Ishikawa (cell line): ENCODE measurements around the gene ABCA2.

Experiments
- CEBPB ChIP-seq: IDR thresholded peaks from 2 replicates; pipeline ENCODE4 v1.6.1; 2012
- CREB1 ChIP-seq: IDR thresholded peaks from 2 replicates; pipeline ENCODE4 v1.6.1; 2012; ENCODE audit warnings: low read depth
- EGR1 ChIP-seq: IDR thresholded peaks from 2 replicates; pipeline ENCODE4 v1.6.1; 2012
- EP300 ChIP-seq: IDR thresholded peaks from 2 replicates; pipeline ENCODE4 v1.6.1; 2012; ENCODE audit warnings: borderline replicate concordance
- FOXM1 ChIP-seq: IDR thresholded peaks from 2 replicates; pipeline ENCODE4 v1.6.1; 2012; ENCODE audit warnings: low read depth, borderline replicate concordance
- MAX ChIP-seq: IDR thresholded peaks from 2 replicates; pipeline ENCODE4 v1.6.1; 2012
- NFIC ChIP-seq: IDR thresholded peaks from 2 replicates; pipeline ENCODE4 v1.6.1; 2012
- RAD21 ChIP-seq: IDR thresholded peaks from 2 replicates; pipeline ENCODE4 v1.6.1; 2012; ENCODE audit warnings: low read depth
- REST ChIP-seq: IDR thresholded peaks from 2 replicates; pipeline ENCODE4 v1.6.1; 2012; ENCODE audit warnings: low read depth, mild to moderate bottlenecking
- TAF1 ChIP-seq: IDR thresholded peaks from 2 replicates; pipeline ENCODE4 v1.6.1; 2012; ENCODE audit warnings: low read depth, mild to moderate bottlenecking
- TCF12 ChIP-seq: IDR thresholded peaks from 2 replicates; pipeline ENCODE4 v1.6.1; 2012; ENCODE audit warnings: low read depth
- TEAD4 ChIP-seq: IDR thresholded peaks from 2 replicates; pipeline ENCODE4 v1.6.1; 2012
- USF1 ChIP-seq: IDR thresholded peaks from 2 replicates; pipeline ENCODE4 v1.6.1; 2012
- YY1 ChIP-seq: IDR thresholded peaks from 2 replicates; pipeline ENCODE4 v1.6.1; 2012; ENCODE audit warnings: low read depth
- ZBTB7A ChIP-seq: IDR thresholded peaks from 2 replicates; pipeline ENCODE4 v1.6.1; 2012; ENCODE audit warnings: low read depth

ABCA2 gene

GRCh38 chr9:137064027-137064879 is 36.2 kb upstream of the ABCA2 start:
- TF ChIP-seq REST (peak; percentile 43; the same call in 1 of the 2 replicates), CEBPB (no peak), RAD21 (peak; percentile 73), TEAD4 (no peak), MAX (peak; percentile 69)

GRCh38 chr9:137063311-137064026 is 35.4 kb upstream of the ABCA2 start:
- TF ChIP-seq CEBPB: no peak
- no peak for TF ChIP-seq TAF1
- no peak for TF ChIP-seq MAX
- no peak for TF ChIP-seq NFIC
- no peak for TF ChIP-seq EGR1
- TF ChIP-seq YY1: no peak

GRCh38 chr9:137062384-137062783 is 34.3 kb upstream of the ABCA2 start:
- TF ChIP-seq CEBPB: no peak
- TF ChIP-seq FOXM1: no peak
- no peak for TF ChIP-seq RAD21
- no peak for TF ChIP-seq EGR1
- TF ChIP-seq MAX: no peak
- TF ChIP-seq CREB1: no peak
- no peak for TF ChIP-seq USF1
- no peak for TF ChIP-seq TAF1
- TF ChIP-seq TEAD4: no peak
- TF ChIP-seq TCF12: no peak
- no peak for TF ChIP-seq YY1
- no peak for TF ChIP-seq REST
- TF ChIP-seq ZBTB7A: no peak
- TF ChIP-seq EP300: no peak
- TF ChIP-seq NFIC: no peak

- TF ChIP-seq USF1 (no peak), NFIC (no peak), FOXM1 (no peak), RAD21 (no peak), TAF1 (no peak), CREB1 (no peak), REST (no peak)
Observed at GRCh38 chr9:137058521-137059234, 30.6 kb upstream of the ABCA2 start.
